Measurements from ENCODE around the gene PCGF1. TPM values are rescaled to one million over a fixed set of nuclear protein-coding genes. Genes with fewer than 3 reads are reported as not detected.

Gene PCGF1
- total and polyA plus RNA-seq, 2 of the 13 experiments (the other 11 are each of a cell fraction or from before 2014, with no cell fraction given) = 20.4 to 22.6 TPM

DNA sequence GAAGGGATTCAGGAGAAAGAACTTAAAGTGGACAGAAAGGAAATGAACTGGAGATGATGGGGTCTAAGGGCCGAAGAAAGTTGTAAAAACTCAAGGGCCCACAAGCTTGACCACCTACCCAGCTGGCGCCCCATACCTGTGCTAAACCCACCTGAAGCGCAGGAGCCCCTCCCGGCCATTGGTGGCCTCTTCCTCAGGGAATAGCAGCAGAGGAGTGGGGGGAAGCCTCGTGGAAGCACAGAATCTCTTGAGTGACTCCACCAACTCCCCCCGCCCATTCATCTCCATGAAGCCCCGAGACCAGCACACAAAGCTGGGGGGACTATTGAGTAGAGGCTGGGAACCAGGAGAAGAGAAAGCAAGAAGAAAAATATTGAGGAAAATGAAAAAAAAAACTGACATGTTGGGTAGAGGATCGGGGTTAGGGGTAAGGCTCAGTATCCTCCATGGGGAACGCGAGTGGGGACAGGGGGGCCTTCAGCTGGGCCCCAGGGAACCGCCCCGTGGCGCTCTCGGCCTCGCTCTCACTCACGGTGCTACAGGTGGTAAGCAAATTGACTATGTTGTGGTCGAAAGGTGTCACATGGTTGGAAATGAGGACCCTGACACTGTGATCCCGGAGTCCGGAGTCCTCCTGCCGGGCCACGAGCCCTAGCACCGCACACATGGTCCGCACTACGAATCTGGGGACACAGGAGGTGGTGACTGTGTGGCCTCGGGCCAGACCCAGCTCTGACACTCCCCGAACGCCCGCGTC lies 21.3 kb upstream of the PCGF1 start (continued):
- TF ChIP-seq, protein P1, sequence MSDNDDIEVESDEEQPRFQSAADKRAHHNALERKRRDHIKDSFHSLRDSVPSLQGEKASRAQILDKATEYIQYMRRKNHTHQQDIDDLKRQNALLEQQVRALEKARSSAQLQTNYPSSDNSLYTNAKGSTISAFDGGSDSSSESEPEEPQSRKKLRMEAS (IDR thresholded peaks at IDR 0.05) = peak; percentile 91
- TF ChIP-seq ESRRA (CRISPR knock-in tag; IDR thresholded peaks at IDR 0.05; ENCODE audit: low read depth) = 0 out of 2 replicates have a peak, but pooled peaks have one; percentile 8
- 0 out of 2 replicates have a peak, but pooled peaks have one; percentile 78 for TF ChIP-seq NPAS2 (CRISPR knock-in tag; IDR thresholded peaks at IDR 0.05; ENCODE audit: borderline replicate concordance)
- TF ChIP-seq ATAD3A (CRISPR knock-in tag; IDR thresholded peaks at IDR 0.05) = no peak
- peak; percentile 75; the same call in 1 of the 2 replicates for TF ChIP-seq CENPT (CRISPR knock-in tag; IDR thresholded peaks at IDR 0.05; ENCODE audit: low read depth)
- no peak for TF ChIP-seq ZNF296 (CRISPR knock-in tag; conservative IDR thresholded peaks at IDR 0.05)
- TF ChIP-seq SRSF4 (IDR thresholded peaks at IDR 0.05; ENCODE audit: low read depth, low read length, poor library complexity, severe bottlenecking) = peak; percentile 37
- TF ChIP-seq MXI1 (IDR thresholded peaks at IDR 0.05; ENCODE audit: borderline replicate concordance, low read depth, low read length) = peak; percentile 16; the same call in 1 of the 3 replicates
- TF ChIP-seq SIN3A (IDR thresholded peaks at IDR 0.05; ENCODE audit: borderline replicate concordance, low read depth, low read length) = no peak
- TF ChIP-seq RFXAP (CRISPR knock-in tag; IDR thresholded peaks at IDR 0.05; ENCODE audit: borderline replicate concordance) = peak; percentile 15; the same call in 1 of the 2 replicates
- 0 out of 2 replicates have a peak, but pooled peaks have one; percentile 34 for TF ChIP-seq ATF7-NPFF (CRISPR knock-in tag; IDR thresholded peaks at IDR 0.05; ENCODE audit: low read depth)
- no peak for TF ChIP-seq KLF12 (CRISPR knock-in tag; IDR thresholded peaks at IDR 0.05; ENCODE audit: borderline replicate concordance)
- TF ChIP-seq, protein P2, sequence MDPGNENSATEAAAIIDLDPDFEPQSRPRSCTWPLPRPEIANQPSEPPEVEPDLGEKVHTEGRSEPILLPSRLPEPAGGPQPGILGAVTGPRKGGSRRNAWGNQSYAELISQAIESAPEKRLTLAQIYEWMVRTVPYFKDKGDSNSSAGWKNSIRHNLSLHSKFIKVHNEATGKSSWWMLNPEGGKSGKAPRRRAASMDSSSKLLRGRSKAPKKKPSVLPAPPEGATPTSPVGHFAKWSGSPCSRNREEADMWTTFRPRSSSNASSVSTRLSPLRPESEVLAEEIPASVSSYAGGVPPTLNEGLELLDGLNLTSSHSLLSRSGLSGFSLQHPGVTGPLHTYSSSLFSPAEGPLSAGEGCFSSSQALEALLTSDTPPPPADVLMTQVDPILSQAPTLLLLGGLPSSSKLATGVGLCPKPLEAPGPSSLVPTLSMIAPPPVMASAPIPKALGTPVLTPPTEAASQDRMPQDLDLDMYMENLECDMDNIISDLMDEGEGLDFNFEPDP (CRISPR knock-in tag; conservative IDR thresholded peaks at IDR 0.05) = 0 out of 2 replicates have a peak, but pooled peaks have one; percentile 27
- TF ChIP-seq, protein P3, sequence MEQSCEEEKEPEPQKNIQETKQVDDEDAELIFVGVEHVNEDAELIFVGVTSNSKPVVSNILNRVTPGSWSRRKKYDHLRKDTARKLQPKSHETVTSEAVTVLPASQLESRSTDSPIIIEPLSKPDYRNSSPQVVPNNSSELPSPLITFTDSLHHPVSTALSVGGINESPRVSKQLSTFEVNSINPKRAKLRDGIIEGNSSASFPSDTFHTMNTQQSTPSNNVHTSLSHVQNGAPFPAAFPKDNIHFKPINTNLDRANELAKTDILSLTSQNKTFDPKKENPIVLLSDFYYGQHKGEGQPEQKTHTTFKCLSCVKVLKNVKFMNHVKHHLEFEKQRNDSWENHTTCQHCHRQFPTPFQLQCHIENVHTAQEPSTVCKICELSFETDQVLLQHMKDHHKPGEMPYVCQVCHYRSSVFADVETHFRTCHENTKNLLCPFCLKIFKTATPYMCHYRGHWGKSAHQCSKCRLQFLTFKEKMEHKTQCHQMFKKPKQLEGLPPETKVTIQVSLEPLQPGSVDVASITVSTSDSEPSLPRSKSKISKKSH (CRISPR knock-in tag; IDR thresholded peaks at IDR 0.05; ENCODE audit: borderline replicate concordance) = peak; percentile 79; the same call in 1 of the 2 replicates
- no peak for TF ChIP-seq FOXA1 (IDR thresholded peaks at IDR 0.05)
- 0 out of 2 replicates have a peak, but pooled peaks have one; percentile 19 for TF ChIP-seq FOXA1 (CRISPR knock-in tag; IDR thresholded peaks at IDR 0.05)
- TF ChIP-seq ZNF607 (CRISPR knock-in tag; IDR thresholded peaks at IDR 0.05; ENCODE audit: borderline replicate concordance) = no peak
- TF ChIP-seq, protein P4, sequence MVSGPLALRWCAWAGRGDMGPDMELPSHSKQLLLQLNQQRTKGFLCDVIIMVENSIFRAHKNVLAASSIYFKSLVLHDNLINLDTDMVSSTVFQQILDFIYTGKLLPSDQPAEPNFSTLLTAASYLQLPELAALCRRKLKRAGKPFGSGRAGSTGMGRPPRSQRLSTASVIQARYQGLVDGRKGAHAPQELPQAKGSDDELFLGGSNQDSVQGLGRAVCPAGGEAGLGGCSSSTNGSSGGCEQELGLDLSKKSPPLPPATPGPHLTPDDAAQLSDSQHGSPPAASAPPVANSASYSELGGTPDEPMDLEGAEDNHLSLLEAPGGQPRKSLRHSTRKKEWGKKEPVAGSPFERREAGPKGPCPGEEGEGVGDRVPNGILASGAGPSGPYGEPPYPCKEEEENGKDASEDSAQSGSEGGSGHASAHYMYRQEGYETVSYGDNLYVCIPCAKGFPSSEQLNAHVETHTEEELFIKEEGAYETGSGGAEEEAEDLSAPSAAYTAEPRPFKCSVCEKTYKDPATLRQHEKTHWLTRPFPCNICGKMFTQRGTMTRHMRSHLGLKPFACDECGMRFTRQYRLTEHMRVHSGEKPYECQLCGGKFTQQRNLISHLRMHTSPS (CRISPR knock-in tag; IDR thresholded peaks at IDR 0.05; ENCODE audit: low read depth) = no peak
- TF ChIP-seq ZBTB8A (CRISPR knock-in tag; IDR thresholded peaks at IDR 0.05; ENCODE audit: borderline replicate concordance, low read depth) = peak; percentile 7; the same call in 1 of the 2 replicates
- TF ChIP-seq ZSCAN25 (CRISPR knock-in tag; IDR thresholded peaks at IDR 0.05) = 0 out of 2 replicates have a peak, but pooled peaks have one; percentile 3
- 0 out of 2 replicates have a peak, but pooled peaks have one; percentile 84 for TF ChIP-seq SNAI1 (CRISPR knock-in tag; IDR thresholded peaks at IDR 0.05; ENCODE audit: borderline replicate concordance)
- peak; percentile 3 for TF ChIP-seq ZNF883 (CRISPR knock-in tag; IDR thresholded peaks at IDR 0.05; ENCODE audit: not compliant biosample characterization)
- TF ChIP-seq HNF4A (CRISPR knock-in tag; IDR thresholded peaks at IDR 0.05) = peak; percentile 79
